ENCODE measurements around the gene TJAP1. TPM values are rescaled to one million over a fixed set of nuclear protein-coding genes. Genes with fewer than 3 reads are reported as not detected.

Gene TJAP1
- total RNA-seq, 2 experiments from 2014 or later: 30.2 to 32.9 TPM

- H3K4me3 Mint-ChIP-seq: no peak overlapping the region
- ChIA-PET POLR2A (interaction anchor here (0.7 kb wide), 1 partner anchor 9 kb away, joined by 3 read pairs; no protein-coding TSS in a partner anchor), CTCF (interaction anchor here (1.2 to 10.4 kb wide), 2 partner anchors 16 to 36 kb away, joined by 5 to 78 read pairs; no protein-coding TSS in a partner anchor)
- intact Hi-C loops (cut with micrococcal nuclease): no loop called here
- H3K9me3 Mint-ChIP-seq: no peaks in the 10 kb centered on the region
- peaks cover 19% of the 10 kb centered on the region for H3K4me1 Mint-ChIP-seq (ENCODE audit: low read depth)
- H3K36me3 Mint-ChIP-seq (ENCODE audit: low read depth): no peaks in the 10 kb centered on the region
- ATAC-seq (no peak), DNase-seq (no peak)
- TF ChIP-seq CTCF (IDR thresholded peaks at IDR 0.05): no peak
- no peaks in the 10 kb centered on the region for H3K27me3 Mint-ChIP-seq
- H3K27ac Mint-ChIP-seq: no peak overlapping the region
These were observed 13.2 kb downstream of the TJAP1 start for GRCh38 chr6:43490523-43490939.

- no peak for TF ChIP-seq CTCF (IDR thresholded peaks at IDR 0.05)
These were observed 14.6 kb downstream of the TJAP1 start for GRCh38 chr6:43491750-43492661.

GRCh38 chr6:43492673-43493072, 15.3 kb downstream of the TJAP1 start:
- H3K4me1 Mint-ChIP-seq (ENCODE audit: low read depth): peaks cover 19% of the 10 kb centered on the region
- ChIA-PET CTCF (interaction anchor here (1.2 to 10.4 kb wide), 5 partner anchors 14 to 184 kb away, joined by 3 to 78 read pairs (median 4); partner anchors contain the start of genes CRIP3 and TJAP1), POLR2A (interaction anchor here (0.9 to 1.1 kb wide), 2 partner anchors 15 to 124 kb away, joined by 3 read pairs; partner anchors contain the start of gene TJAP1)
- intact Hi-C loops (cut with micrococcal nuclease): no loop called here
- H3K9me3 Mint-ChIP-seq: no peaks in the 10 kb centered on the region
- H3K4me3 Mint-ChIP-seq: no peak overlapping the region
- H3K27ac Mint-ChIP-seq: no peak overlapping the region
- H3K36me3 Mint-ChIP-seq (ENCODE audit: low read depth): no peaks in the 10 kb centered on the region
- no peak for ATAC-seq
- DNase-seq: no peak
- TF ChIP-seq CTCF (IDR thresholded peaks at IDR 0.05): no peak
- H3K27me3 Mint-ChIP-seq: no peaks in the 10 kb centered on the region

More at GRCh38 chr6:43491750-43492661, 14.6 kb downstream of the TJAP1 start:
- intact Hi-C loops (cut with micrococcal nuclease): no loop called here
- Mint-ChIP-seq H3K36me3 (ENCODE audit: low read depth) (no peaks in the 10 kb centered on the region), H3K9me3 (no peaks in the 10 kb centered on the region), H3K4me3 (no peak overlapping the region), H3K27ac (no peak overlapping the region), H3K4me1 (ENCODE audit: low read depth) (peaks cover 19% of the 10 kb centered on the region), H3K27me3 (no peaks in the 10 kb centered on the region)
- ATAC-seq (no peak), DNase-seq (no peak)
- ChIA-PET POLR2A (no interaction called here), CTCF (interaction anchor here (1.0 to 10.4 kb wide), 5 partner anchors 14 to 183 kb away, joined by 3 to 78 read pairs (median 4); partner anchors contain the start of genes CRIP3 and TJAP1)

GRCh38 chr6:43493230-43493629, 15.9 kb downstream of the TJAP1 start:
- no peaks in the 10 kb centered on the region for H3K36me3 Mint-ChIP-seq (ENCODE audit: low read depth)
- H3K9me3 Mint-ChIP-seq: no peaks in the 10 kb centered on the region
- H3K27me3 Mint-ChIP-seq: no peaks in the 10 kb centered on the region
- ChIA-PET POLR2A (interaction anchor here (0.9 to 1.1 kb wide), 2 partner anchors 16 to 125 kb away, joined by 3 read pairs; partner anchors contain the start of gene TJAP1), CTCF (interaction anchor here (1.2 to 10.4 kb wide), 5 partner anchors 13 to 185 kb away, joined by 3 to 78 read pairs (median 5); partner anchors contain the start of gene CRIP3)
- ATAC-seq: no peak
- H3K4me3 Mint-ChIP-seq: no peak overlapping the region
- H3K27ac Mint-ChIP-seq: no peak overlapping the region
- no peak for DNase-seq
- no peak for TF ChIP-seq CTCF (IDR thresholded peaks at IDR 0.05)
- H3K4me1 Mint-ChIP-seq (ENCODE audit: low read depth): peaks cover 19% of the 10 kb centered on the region
- intact Hi-C loops (cut with micrococcal nuclease): no loop called here
